H54 (cell line): ENCODE results near the gene TBC1D8.

Experiments
- DNase-seq: peaks from one replicate; pipeline ENCODE4 v3.0.0; 2011; ENCODE audit warnings: low spot score, mixed read lengths; ENCODE audit not compliant: insufficient read length
- FAIRE-seq: peaks from 3 replicates; lab custom pipeline; 2011; peaks lifted over from hg19 to GRCh38; lab: Jason Lieb, UNC
- POLR2A ChIP-seq: IDR thresholded peaks from 2 replicates; pipeline ENCODE4 v1.6.1; 2011; ENCODE audit warnings: low read depth, mild to moderate bottlenecking, low read length

The TBC1D8 gene

GRCh38 chr2:101023327-101024107 is 127.7 kb downstream of the TBC1D8 start:
- FAIRE-seq (no peak), DNase-seq (no peak)
- TF ChIP-seq POLR2A, result no peak

- DNase-seq, result no peak
- no peak for TF ChIP-seq POLR2A
- FAIRE-seq, result no peak
Observed at GRCh38 chr2:101022221-101022620, 129.0 kb downstream of the TBC1D8 start.

- no peak for DNase-seq
- TF ChIP-seq POLR2A, result no peak
- no peak for FAIRE-seq
Observed at GRCh38 chr2:101018934-101019333, 132.2 kb downstream of the TBC1D8 start.

GRCh38 chr2:101017371-101017770 is 133.8 kb downstream of the TBC1D8 start:
- no peak for TF ChIP-seq POLR2A
- DNase-seq (no peak), FAIRE-seq (no peak)

GRCh38 chr2:101014264-101014857 is 136.8 kb downstream of the TBC1D8 start:
- FAIRE-seq (no peak), DNase-seq (no peak)

GRCh38 chr2:101012706-101013181 is 138.4 kb downstream of the TBC1D8 start:
- TF ChIP-seq POLR2A, result no peak
- FAIRE-seq, result peak; percentile 88
- no peak for DNase-seq

More at GRCh38 chr2:101014264-101014857, 136.8 kb downstream of the TBC1D8 start:
- TF ChIP-seq POLR2A, result no peak

GRCh38 chr2:101012054-101012705 is 139.0 kb downstream of the TBC1D8 start:
- DNase-seq, result no peak

GRCh38 chr2:101011152-101011551 is 140.0 kb downstream of the TBC1D8 start:
- FAIRE-seq (no peak), DNase-seq (no peak)
- TF ChIP-seq POLR2A, result no peak

More at GRCh38 chr2:101012054-101012705, 139.0 kb downstream of the TBC1D8 start:
- no peak for TF ChIP-seq POLR2A
- no peak for FAIRE-seq

GRCh38 chr2:101007415-101008345 is 143.5 kb downstream of the TBC1D8 start:
- no peak for FAIRE-seq
- no peak for DNase-seq
- no peak for TF ChIP-seq POLR2A

- no peak for FAIRE-seq
- DNase-seq, result no peak
- no peak for TF ChIP-seq POLR2A
Observed at GRCh38 chr2:101006065-101006715, 145.0 kb downstream of the TBC1D8 start.

GRCh38 chr2:101004620-101005325 is 146.4 kb downstream of the TBC1D8 start:
- FAIRE-seq (no peak), DNase-seq (no peak)
- no peak for TF ChIP-seq POLR2A

- DNase-seq (no peak), FAIRE-seq (no peak)
- no peak for TF ChIP-seq POLR2A
Observed at GRCh38 chr2:101003278-101003775, 147.9 kb downstream of the TBC1D8 start.
